GM19025 (cell line): ENCODE results near the gene ARID2.

Experiments
- ATAC-seq: cut with Tn5 transposase; IDR thresholded peaks from one replicate; pipeline ENCODE4 v1.9.1; 2021; ENCODE audit warnings: mild to moderate bottlenecking, low read depth, moderate library complexity; ENCODE audit not compliant: unreplicated experiment

Gene ARID2

DNA sequence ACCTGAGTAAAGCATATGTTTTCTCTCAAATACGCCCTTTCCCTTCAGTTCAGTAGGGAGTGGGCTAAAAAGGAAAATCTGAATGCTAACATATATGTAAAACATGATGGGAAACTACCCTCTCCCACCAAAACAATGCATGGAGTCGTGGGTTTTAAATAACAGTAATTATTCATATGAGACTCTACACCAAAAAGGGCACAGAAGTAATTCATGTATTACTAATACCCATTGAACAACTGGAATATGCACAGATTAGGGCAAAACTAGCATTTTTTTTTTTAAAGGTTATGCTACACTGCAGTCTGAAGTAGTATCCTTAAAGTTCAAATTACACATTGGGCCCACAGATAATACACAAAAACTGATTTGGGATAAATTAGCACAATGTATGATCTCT is 8.1 kb upstream of the ARID2 start:
- no peak for ATAC-seq

DNA sequence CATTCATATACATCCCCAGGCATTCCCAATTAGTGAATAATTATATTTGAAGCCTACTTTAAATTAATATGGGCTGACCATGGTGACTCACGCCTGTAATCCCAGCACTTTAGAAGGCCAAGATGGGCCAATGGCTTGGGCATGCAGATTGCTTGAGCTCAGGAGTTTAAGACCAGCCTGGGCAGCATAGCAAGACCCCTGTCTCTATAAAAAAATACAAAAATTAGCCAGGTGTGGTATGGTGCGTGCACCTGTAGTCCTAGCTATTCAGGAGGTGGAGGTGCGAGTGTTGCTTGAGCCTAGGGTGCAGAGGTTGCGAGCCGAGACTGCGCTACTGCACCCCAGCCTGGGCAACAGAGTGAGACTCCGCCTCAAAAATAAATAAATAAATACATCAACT is 7.6 kb upstream of the ARID2 start:
- ATAC-seq, result no peak

- ATAC-seq, result no peak
Observed at GRCh38 chr12:45725631-45726602, 3.6 kb upstream of the ARID2 start.

DNA sequence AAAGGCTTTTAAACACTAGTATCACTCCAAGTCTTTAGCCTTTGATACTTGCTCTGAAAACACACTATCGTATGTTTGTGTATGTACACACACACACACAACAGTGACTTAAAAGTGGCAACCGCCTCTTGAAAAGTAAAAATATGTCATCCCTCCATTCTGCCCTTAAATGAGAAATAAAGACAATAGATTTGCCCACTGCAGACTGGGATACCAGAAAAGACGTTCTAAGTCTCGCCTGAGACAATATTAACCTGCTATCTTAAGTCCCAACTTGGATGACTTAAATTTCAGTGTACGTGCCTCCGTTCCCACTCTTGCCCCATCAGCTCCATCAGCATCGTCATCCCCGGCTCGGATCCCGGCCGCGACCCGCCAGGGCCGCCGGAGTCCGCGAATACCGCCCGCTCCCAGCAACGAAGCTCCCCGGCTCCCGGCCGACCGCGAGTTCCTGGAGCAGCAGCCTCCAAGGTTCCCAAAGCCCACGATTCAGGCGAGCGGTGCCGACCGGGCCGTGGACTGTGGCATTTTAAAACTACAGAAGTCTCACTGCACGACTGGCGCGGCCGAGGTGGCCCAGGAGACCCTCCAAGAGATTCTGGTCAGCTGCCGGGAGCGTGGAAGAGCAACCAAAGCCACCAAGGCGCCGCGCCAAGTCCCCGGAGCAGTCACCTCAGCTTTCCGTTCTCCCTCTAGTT is 2.8 kb upstream of the ARID2 start:
- ATAC-seq, result no peak

- peak; percentile 52 for ATAC-seq
Observed at GRCh38 chr12:45727301-45727979, 2.1 kb upstream of the ARID2 start.

- ATAC-seq, result no peak
Observed at GRCh38 chr12:45727980-45728629, 1.4 kb upstream of the ARID2 start.

DNA sequence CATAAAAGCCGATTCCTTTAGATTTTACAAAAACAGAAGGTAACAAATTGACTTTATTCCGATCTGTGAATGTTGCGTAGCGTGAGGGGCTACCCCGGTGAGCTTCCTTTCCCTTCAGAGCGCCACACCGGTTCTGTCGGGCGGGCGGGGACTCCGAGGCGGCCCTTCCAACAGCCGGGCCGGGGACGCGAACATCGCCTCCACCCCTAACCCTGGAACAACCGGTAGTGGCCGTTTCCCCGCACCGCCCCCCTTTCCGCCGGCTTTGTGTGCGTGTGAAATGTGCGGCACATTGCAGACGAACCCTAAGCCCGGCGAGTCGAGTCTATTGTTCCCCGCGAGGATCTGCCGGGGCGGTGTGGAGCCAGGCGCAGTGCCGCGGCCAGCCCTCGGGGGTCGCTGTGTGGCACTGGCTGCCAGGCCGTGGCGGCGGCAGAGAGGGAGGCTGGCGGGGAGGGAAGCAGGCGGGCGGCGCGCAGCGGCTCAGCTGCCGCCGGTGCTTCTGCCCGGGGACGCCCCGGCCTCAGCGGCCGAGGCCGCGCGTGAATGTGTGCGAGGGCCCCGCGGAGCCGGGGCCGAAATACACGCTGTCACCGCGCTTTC is 775 bp upstream of the ARID2 start:
- peak; percentile 54 for ATAC-seq

DNA sequence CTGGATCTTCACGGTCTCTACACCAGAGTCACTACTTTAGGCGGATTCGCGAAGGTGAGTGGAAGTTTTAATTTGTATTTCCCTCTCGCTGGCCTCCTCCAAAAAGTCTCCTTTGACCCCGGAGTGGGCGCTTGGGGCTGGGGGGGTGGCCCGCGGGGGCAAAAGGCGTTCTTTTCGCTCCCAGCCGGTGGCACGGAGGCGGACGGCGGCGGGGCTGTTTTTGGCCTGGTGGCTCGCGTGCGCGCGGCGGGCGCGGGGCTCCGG is 510 bp downstream of the ARID2 start:
- ATAC-seq, result no peak

DNA sequence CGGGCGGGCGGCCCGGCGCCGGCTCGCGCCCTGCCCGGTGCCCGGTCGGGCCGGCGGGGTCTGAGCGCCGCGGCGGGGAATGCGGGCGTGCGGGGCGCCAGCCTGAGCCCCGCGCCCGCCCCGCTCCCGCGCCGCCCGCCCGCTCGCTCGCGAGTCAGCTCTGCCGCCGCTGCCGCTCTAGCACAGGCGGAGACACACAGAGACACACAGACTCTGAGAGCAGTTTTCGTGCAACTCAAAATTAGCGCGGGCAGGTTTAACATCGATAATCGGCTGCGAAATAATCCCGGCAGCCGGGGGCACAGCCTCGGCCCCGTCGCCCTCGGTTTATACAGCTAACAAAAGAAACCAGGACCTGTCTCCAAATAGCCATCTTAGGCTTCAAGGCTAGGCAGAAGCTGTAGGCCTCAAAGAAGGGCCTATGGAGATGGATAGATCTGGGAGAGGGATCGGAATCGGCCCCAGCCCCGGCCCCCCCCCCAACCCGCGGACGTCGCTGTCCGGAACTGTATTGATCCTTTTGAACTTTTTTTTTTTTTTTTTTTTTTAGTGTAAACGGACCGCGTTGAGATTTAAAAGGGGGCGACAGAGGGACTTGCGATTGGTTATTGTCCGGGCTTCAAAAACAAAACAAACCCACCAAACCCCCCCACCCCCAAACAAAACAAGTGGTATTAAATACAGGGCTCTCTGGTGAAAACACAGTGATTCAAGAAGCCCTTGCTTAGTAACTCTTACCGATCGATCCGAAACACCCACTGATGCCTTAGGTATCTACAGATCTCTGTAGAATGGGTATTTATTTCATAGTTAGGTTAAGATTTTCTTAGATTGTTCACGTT is 1.1 kb downstream of the ARID2 start:
- no peak for ATAC-seq

GRCh38 chr12:45731190-45731775 is 1.8 kb downstream of the ARID2 start:
- ATAC-seq, result no peak

GRCh38 chr12:45732250-45732649 is 2.7 kb downstream of the ARID2 start:
- no peak for ATAC-seq

DNA sequence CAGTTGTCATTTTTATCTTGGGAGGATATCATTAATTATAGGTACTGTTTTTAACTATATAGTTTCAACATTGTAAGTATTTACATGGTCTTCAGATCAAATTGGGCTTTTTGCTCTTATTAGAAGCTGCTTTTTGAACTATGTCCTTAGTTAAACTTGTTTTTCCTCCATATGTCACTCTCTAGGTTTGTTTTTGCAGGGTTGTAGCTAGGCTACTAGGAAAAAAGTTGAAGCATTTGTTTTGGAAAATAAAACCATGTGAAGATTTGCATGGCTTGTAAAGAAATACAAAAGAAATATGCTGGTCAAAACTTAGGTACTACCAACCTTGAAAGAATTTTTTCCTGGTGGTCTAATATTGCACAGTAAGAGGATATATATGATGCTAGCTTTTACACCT is 3.4 kb downstream of the ARID2 start:
- no peak for ATAC-seq

GRCh38 chr12:45737638-45738037 is 8.1 kb downstream of the ARID2 start:
- no peak for ATAC-seq

DNA sequence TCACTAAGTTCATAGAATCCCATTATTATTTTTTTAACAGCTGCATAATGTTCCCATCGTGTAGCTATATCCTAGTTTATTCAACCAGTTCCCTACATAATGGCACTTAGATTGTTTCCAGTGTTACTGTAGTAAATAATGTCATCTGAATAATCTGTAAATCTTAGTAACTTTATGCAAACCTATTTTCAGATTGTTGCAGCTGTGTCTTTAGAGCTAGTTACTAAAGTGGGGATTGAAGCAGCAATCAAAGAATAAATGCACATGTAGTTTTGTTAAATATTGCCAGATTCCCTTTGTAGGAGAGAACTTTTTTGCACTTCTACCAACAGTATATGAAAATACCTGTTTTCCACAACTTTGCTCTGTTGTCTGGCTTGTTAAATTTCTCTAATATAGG is 13.1 kb downstream of the ARID2 start:
- ATAC-seq, result no peak

DNA sequence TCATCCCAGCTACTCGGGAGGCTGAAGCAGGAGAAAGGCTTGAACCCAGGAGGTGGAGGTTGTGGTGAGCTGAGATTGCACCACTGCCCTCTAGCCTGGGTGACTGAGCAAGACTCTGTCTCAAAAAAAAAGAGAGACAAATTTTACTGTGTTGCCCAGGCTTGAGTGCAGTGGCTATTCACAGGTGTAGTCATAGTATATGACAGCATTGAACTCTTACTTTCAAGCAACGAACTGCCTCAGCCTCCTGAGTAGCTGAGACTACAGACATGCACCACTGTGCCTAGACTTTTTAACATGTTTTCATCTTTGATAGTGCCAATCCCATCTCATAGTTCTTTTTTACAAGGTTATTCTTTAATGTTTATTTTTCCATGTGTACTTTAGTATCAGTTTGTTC is 13.7 kb downstream of the ARID2 start:
- ATAC-seq, result no peak

GRCh38 chr12:45745861-45746277 is 16.4 kb downstream of the ARID2 start:
- no peak for ATAC-seq

DNA sequence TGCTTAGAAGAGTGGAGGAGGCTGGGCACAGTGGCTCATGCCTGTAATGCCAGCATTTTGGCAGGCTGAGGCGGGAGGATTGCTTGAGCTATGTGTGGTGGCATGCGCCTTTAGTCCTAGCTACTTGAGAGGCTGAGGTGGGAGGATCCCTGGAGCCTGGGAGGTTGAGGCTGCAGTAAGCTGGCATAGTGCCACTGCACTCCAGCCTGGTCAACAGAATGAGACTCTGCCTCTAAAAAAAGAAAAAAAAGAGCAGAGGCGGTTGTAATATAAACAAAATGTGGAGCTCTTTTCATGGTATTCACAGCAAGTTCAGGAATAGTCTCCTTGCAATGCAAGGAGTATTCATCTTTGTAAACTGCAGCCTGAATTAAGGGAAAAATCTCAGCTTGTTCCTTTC is 27.2 kb downstream of the ARID2 start:
- ATAC-seq, result no peak

DNA sequence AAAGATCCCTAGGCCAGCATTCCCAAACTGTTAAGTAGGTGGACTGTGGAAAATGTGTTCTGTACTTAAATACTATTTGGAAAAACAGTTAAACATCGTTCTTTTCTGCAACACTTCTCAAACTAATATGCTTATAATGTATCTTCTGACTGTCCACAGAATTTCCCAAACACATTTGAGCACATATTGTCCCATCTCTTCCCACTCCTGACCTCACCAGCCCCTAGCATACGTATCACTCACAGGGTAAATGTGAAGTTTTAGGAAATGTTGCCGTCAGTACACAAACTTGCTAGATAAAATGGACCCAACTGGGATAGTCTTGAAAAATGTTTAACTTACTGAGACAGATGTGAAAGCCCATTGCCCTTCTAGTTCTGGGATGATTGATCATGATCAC is 27.7 kb downstream of the ARID2 start:
- ATAC-seq, result no peak

- ATAC-seq, result no peak
Observed at GRCh38 chr12:45760333-45760732, 30.8 kb downstream of the ARID2 start.
